ENCODE results near the gene MAPK11.
A peak's percentile ranks its signal among the peaks of the same experiment; 100 is the strongest.

MAPK11 gene

DNA sequence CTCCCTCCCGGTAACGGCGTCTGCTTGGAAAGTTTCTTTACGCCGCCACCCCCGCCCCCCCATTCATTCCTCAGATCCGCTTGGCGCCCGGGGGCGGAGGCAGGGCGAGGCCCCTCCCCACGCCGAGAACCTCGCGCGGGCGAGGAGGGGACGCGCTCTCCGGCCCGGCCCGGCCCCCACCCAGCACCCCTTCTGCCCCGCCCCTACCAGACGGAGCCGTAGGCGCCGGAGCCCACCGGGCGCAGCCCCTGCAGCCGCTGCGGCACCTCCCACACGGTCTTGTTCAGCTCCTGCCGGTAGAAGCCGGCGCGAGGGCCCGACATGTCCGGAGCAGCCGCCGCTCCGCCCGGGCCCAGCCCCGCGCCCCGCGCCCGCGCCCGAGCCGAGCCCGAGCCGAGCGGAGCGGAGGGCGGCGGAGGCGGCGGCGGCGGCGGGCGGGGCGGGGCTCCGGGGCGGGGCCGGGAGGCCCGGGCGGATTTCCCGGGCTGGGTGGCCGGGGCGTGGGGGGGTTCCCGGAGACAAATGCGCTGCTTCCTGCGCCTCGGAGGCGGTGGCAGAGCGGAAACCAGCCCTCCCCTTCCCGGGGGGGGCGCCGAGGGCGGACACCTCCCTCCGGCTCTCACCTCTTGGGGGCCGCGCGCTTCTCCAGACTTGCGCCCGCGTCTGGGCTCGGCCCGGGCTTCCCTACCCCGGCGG, at the start of gene MAPK11:
Gene MAPK11, minus strand, starts transcription at position 411 of the 696 bp plus-strand sequence. Its CDS starts 88 bp downstream, at position 323.
- DNase-seq: peak; percentile 20

DNA sequence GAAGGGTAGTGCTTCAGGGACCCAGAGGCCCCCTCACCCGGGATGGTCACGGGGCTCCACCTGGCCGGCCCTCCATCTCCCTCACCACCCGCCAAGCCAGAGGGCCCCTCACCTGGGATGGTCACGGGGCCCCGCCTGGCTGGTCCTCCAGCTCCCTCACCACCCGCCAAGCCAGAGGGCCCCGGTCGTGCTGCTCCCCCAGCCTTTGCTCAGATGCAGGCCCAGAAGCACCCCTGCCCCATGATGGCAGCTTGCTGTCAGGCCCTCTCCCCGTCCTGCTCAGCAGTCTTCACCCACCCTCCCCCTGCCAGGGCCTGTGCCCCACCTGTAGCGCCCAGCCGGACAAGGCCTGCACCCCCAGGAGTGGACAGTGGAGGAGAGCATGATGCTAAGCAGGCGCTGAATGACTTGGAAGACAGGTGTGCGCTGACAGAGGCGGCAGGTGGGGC, 49.3 kb upstream of the MAPK11 start:
- DNase-seq: no peak

DNA sequence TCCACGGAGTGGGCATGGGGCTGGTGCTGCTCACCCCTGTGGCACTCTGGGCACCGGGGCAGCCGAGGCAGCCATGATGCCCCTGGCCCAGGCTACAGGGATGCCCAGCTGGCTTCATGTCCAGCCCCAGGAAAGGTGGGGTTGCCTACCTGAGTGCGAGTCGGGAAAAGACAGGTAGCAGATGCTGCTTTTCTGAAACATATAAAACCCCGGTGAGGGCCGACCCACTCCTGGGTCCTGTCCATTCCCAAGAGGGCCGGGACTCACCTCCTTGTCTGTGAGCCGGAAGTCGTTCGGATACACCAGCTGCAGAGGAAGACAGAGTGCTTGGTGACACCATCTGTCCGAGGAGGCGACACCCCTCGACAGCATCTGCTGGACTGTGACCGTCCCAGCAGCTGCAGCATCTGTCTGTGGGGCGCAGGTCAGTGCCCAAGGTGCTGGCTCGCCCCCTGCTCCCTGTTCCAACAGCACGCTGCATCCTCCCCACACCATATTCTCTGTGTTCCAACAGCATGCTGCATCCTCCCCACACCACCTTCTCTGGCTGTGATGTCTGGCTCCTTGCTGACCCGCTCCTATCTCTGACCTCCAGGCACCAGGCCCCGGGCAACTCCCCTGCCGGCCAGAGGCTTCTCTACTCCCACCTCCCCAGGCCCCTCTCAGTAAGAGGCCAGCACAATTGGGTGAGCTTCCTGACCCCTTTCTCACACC, 48.7 kb upstream of the MAPK11 start:
- no peak for DNase-seq

DNA sequence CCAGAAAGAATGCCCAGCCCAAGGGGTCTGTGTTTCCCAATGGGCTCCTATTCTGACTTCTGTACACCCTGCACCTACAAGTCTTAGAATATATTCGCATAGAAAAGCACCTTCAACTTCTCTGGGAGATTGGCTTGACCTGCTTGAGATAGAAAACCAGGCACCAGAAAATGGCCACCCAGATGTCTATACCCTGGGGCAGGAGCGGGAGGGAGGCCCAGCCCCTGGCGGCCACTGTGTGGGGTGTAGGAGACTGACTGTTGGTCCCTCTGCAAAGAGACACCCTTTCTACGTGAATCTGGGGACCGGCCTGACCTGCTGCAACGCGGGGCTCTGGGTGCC, 48.1 kb upstream of the MAPK11 start:
- no peak for DNase-seq

DNA sequence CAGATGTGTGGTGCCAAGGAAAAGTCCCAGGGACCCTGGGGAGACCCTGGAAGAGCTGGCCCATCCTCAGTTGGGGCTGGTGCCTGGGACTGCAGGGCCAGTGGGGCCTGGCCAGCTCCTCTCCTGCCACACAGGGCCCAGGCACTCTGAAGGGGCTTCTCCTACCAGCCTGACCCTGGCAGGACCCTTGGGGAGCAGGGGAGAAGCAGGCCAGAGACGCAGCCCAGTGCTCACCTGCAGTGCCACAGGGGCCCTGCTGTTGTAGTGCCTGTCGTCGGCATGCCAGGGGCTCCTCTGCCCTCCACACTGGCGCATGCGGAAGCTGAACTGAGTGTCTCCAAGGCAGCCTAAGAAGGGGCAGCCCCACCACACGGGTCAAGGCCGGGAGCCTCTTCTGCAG, 47.5 kb upstream of the MAPK11 start:
- no peak for DNase-seq

DNA sequence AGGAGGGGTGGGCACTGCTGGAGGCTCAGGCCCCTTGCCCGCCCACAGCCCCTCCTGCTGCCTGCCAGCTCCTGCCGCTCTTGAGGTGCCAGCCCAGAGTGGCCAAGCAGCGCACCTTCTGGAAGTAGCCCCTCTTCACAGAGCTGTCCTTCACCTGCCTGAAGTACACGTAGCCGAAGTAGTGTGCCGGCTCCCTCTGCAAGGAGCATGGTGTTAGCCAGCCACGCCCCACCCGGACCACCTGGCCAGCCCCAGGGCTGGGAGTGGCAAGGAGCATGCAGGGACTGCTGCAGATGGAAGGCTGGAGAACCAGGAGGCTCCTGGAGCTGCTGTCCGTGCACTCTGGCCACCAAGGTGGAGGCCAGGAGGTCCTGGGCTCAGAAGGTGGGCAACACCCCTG, 47.0 kb upstream of the MAPK11 start:
- DNase-seq: no peak

DNA sequence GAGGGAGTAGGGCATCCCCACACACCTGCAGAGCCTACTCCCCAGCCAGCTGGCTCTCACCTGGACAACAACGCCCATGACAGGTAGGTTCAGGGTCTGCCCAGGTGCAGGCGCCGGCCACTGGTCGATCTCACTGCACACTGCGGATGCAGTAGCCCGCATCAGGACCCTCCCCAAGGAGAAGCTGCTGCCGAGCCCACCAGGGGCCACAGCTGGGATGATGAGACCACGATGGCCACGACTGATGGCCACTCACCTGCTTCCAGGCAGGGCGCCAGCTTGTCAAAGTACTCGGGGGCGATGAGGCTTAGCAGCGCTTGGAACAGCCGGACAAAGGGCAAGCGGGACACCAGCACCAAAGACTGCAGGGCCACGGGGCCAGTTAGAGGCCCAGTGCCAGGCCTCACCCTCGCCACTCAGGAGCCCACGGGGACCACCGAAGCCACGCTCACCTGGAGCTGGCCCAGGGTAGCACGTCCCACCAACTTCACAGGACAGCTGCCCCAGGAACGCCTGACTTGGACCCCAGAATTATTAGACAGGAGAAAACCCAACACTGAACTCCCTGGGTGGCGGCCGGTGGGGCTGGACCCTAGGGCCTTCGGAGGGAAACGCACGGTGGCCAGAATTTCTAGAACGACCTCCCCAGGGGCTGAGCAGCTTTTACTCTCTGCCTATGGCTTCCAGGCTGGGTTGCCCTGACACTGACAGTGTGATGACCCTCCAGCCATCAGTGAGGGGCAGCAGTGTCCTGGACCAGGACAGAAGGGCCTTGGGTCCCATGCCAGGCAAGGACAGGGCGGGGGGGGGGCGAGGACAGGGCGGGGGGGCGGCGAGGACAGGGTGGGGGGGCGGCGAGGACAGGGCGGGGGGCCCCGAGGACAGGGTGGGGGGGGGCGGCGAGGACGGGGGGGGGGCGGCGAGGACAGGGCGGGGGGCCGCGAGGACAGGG, 46.2 kb upstream of the MAPK11 start:
- DNase-seq: no peak

DNA sequence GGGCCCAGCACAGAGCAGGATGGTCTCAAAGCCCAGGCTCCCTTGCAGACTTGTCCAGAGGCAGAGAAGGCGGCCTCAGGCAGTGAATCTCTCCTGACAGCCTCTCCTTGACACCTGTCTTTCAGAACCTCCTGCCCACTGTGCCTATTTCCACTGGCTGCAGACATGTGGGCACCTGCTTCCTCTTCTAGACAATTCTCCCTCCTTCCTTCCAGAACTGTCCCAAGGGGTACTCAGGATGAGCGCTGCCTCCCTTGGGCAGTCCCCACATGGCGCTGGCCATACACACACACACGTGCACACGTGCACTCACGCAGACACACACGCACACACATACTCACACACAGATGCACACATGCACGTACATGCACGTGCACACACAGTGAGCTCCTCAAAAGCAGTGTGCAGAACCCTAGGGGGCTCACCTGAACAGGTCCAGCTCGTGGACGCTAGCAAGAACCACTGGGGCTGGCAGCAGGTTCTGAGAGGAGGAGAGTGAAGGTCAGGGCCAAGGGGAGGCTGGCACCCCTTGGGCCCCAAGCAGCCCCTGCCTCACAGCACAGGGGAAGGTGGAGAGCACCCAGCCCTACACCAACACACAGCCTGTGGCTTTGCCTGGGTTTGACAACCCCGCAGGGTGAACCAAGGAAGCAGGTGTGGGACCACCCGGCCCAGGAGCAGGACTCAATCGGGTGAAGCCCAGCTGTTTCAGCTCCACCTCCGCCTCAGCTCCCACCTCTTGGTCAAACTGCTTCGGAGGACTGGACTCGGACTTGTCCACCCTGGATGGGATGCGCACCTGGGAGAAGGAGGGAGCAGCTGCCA, 45.3 kb upstream of the MAPK11 start:
- DNase-seq: no peak

DNA sequence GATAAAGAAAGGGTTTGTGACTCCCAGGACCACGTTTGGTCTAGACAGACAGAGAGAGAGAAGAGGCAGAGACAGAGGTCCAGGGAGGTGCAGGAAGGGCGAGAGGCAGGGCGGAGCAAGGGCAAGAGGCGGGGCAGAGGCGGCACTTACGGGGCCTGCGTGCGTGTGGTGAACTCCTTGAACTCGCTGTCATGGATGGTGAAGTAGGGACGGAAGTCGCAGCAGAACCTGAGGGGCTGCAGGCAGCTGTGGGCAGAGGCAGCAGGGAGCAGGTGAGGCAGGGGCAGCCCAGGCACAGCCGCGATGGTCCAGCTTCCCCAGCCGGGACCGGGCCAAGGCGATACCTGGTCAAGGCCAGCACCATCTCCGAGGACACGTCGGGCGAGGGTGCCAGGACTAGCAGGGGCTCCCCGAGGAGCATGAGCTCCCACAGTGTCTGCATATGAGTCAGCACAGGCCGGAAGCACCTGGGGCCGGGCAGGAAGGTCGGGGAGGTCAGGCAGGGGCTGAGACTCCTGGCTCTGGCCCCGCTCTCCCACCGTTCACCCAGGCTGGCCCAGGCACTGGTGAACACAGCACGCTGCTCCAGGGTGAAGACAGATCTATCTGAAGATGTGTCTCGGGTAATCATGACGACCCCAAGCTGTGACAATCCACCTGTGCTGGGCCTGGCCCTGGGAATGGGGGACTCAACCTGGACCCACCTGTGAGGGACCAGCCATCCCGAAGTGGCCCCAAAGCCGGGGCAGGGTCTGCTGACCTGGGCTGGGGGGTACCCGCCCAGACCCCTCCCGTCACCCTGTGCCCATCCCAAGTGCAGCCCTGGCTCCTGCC, 44.5 kb upstream of the MAPK11 start:
- no peak for DNase-seq

DNA sequence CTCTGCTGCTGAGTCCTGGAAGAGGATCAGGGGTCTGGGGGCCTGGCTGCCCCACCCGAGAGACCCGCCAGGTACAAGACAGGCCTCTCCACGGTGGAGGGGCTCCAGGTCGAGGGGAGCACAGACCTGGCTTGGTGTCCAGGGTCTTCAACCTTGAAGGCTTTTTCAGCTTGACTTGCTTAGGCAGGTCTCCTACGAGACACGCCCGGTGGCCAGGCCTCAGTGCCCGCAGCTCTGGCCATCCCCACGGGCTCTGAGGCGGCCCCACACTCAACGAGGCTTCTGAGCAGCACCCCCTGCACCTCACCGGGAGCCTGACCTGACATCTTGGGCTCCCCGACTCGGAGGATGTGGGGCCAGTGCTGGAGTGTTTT, 43.9 kb upstream of the MAPK11 start:
- DNase-seq: no peak

DNA sequence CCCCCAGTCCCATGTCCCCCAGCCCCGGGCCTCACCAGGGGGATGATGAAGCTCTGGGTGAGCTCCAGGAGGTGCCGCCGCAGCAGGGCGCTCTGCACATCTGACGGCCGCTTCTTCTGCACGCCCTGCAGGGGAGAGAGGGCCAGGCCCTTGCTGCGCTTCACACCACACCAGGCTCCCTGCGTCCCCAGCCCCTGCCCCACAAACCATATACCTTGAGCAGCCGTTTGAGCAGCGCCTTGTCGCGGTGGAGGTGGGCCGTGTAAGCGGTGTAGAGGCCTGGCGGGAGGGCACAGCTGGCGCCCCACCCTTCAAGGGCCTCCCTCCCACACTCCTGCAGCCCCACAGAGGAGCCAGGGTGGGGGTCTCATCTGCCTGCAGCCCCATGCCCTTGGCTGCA, 43.4 kb upstream of the MAPK11 start:
- no peak for DNase-seq

DNA sequence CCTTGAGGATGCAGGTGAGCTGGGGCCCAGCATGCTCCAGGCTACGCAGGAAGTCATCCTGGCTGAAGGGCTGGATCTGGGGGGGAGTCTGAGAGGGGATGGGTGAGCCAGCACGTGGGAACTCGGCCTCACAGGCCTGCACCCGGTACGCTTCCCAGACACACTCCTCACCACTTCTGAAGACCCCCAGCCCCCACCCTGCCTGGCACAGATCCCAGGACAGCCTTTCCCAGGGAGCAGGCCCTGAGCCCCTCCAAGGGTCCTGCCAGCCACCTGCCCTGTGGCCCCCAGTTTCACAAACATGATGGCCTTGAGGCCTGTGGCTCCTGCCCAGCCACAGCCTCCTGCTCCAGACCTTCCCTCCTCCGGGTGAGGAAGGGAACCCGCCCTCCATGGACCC, 42.8 kb upstream of the MAPK11 start:
- no peak for DNase-seq

DNA sequence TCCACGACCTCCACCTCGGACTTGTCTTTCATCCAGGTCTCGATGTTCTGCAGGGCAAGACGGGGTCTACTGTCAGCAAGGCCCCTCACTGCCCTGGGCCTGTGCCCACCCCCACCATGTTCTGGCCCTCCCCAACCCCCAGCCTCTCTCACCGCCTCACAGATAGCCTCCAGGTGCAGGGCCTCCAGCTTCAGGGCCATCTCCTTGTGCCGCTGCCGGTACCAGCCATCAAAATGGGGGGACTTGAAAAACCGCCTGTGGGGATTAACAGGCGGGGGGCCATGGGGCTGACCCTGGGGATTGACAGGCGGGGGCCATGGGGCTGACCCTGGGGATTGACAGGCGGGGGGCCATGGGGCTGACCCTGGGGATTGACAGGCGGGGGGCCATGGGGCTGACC, 42.2 kb upstream of the MAPK11 start:
- DNase-seq: no peak

DNA sequence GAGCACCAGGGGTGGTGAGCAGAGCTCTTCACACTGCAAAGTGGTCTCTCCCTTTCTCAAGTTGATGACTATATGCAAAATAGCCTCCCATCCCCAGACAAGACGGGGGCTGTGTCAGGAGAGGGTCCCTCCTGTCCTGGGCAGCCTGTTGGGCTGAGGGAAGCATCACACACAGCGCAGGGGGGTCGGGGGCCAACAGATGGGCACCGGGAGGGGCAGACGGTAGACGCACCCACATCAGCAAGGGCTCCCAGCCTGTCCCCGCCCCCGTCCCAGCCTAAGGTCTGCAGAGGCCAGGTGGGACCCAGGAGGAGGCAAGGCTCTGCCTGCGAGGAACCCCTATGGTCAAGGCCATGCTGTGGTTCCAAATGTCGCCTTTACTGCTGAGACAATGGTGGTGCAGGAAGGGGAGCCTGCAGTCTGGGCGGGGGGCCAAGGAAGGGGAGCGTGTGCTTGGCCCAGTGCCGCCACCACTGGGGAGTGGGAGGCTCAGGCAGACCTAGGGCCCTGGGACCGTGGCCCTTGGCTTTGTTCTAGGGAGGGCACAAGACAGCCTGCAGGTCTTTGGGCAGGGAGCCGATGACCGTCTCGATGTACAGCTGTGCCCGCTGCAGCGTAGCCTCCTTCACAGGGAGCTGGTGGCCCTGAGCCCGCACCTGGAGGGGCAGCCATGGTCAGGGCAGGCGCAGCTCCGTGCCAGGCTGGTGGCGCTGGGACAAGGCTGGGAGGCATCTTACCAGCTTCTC, 41.6 kb upstream of the MAPK11 start:
- no peak for DNase-seq

DNA sequence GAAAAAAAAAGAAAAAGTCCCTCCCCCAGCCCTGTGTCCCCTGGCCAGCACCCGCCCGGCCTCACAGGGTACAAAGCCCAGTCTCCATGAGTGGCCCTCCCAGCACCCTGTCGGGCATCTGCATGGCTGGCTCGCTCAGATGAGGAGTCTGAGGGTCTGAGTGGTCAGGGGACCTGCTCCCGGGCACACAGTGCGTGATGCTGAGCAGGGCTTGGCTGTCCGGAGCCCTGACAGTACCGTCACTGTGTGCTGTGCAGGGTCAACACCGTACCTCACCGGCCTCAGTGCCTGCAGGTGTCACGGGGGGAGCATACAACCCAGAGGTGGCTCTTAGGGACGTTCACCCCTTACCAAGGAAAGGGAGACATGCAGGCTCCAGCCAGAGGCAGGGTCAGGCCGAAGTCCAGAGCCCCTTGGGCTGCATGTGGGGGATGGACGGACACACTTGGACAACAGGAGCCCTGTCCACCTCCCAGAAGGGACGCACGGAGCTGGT, 40.8 kb upstream of the MAPK11 start:
- no peak for DNase-seq

DNA sequence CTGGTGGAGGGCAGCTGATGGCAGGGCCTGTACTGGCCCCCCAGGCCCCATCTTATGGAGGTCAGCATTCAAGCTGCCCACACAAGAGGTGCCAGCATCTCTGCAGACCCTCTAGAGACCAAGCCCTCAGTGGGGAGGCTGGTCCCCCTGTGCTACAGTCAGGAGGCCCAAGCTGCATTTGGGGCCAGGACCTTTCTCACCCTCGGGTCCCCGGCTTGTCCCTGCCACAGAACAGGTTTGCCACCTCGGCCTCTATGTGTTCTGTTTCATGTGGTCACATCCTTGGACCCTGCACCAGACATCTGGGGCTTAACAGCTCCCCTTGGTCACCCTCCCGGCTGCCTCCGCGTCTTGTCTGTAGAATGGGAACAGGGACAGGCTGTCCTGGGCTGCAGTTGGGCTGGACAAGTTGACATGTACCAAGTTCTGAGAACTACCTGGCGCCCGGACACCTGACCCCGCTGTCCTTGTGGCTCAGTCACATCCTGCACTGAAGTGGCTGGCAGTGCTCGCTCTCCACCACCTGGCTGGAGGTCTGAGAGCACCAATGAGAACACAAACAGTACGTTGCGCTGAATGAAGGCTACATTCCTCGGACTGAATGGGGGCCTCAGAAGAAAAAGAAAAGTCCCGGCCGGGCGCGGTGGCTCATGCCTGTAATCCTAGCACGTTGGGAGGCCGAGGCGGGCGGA, 40.0 kb upstream of the MAPK11 start:
- no peak for DNase-seq

DNA sequence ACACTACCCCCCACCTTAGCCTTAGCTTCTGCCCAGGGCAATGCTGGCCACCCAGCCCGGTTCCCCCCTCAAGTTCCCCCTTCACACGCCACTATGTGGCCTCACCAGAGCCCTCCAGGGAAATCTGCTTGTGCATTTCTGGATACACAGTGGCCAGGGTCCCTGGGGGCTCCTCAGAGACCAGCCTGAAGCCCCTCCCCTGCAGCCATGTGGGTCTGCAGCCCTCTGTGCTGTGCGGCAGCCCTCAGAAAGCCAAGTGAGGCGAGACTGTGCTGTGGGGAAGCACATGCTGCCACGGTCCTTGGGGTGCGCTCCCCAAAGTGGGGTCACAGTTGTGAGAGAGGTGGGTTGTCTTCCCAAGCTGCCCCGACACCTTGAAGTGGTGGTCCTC, 39.4 kb upstream of the MAPK11 start:
- DNase-seq: no peak

DNA sequence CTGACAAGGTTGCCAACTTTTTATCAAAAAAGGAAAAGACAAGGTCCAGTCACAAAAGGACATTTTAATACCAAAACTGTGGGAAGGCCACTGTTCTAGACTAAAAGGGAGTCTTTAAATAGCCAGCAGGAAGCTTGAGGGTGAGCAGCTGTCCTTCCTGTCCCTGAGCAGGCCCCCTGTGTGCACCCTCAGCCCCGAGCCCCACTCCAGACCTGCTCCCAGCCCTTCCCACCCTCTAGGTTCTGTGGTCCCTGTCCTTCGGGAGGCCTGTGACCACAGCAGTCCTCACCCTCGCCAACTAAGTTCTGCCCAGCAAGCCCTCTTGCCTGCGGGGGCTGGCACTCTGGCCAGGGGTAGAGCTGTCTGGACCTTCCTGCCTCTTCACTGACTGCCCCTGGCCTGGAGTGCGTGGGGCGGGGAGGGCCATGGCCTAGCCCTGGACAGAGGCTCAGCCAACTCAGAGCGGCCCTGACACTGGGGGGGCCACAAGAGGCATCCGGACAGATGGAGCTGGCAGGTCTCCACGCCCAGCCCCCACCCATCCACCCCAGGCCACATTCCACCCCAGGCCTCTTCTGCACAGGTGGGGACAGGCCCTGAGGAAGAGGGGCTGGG, 38.9 kb upstream of the MAPK11 start:
- no peak for DNase-seq

DNA sequence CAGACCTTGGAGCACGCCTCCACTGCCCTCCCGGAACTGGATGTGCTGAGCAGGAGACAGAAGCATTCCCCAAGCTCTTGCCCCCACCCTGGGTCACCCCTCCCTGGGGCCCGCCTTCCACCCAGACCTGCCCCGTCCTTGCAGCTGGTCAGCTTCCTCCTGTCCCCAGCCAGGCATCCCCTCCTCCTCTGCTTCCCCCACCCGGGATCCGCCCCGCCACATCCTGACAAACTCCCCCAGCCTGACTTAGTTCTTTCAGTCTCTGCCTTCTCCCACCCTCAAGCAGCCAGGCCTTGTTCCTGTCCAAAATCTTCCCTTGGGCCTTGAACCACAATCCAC, 38.4 kb upstream of the MAPK11 start:
- no peak for DNase-seq
